ENCODE results near the gene SLC9A8.

DNA sequence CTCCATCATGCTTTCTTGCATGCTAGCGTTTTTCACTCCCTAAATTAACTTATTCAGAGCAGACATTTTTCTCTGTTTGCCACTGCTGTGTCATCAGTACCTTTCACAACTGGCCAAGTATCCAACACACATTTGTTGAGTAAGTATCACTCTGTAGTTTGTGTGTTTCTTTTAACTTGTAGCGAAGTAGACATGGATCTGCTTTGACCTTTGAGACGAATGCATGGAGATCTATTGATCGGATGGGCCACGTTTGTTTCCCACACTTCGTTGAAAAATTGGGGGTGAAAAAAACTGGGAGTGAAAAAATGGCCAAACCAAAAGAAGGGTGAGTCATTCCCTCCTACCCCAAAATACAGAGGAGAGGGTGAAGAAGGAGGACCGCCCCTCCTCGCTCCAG lies 12.9 kb upstream of the SLC9A8 start:
- TF ChIP-seq, protein P1, sequence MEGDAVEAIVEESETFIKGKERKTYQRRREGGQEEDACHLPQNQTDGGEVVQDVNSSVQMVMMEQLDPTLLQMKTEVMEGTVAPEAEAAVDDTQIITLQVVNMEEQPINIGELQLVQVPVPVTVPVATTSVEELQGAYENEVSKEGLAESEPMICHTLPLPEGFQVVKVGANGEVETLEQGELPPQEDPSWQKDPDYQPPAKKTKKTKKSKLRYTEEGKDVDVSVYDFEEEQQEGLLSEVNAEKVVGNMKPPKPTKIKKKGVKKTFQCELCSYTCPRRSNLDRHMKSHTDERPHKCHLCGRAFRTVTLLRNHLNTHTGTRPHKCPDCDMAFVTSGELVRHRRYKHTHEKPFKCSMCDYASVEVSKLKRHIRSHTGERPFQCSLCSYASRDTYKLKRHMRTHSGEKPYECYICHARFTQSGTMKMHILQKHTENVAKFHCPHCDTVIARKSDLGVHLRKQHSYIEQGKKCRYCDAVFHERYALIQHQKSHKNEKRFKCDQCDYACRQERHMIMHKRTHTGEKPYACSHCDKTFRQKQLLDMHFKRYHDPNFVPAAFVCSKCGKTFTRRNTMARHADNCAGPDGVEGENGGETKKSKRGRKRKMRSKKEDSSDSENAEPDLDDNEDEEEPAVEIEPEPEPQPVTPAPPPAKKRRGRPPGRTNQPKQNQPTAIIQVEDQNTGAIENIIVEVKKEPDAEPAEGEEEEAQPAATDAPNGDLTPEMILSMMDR (conservative IDR thresholded peaks at IDR 0.05): no peak
- no peak for TF ChIP-seq ZFX (IDR thresholded peaks at IDR 0.05)
